HEK293 (cell line): ENCODE data around the gene PERCC1.

Experiments used
- CTCF ChIA-PET: fragments of 350-600 bp; formaldehyde crosslinking; extraction: SDS; loops from one replicate; lab custom pipeline; 2021; ENCODE audit warnings: antibody characterized with exemption; lab: Yijun Ruan, JAX
- POLR2A ChIA-PET: fragments of 300-600 bp; formaldehyde crosslinking; extraction: SDS; loops from one replicate; lab custom pipeline; 2020; ENCODE audit warnings: antibody characterized with exemption, inconsistent platforms; lab: Yijun Ruan, JAX
- H3K27ac ChIP-seq: fragments of 200-500 bp; sonication (Bioruptor generic); 2 replicates; pipeline ENCODE4 v1.5.1; 2014; ENCODE audit warnings: low read depth, low read length, control low read depth, inconsistent platforms; ENCODE audit errors: extremely low read depth
- H3K36me3 ChIP-seq, 2 experiments: fragments of 200-500 bp in 1 of 2; sonication (Bioruptor generic) in 1 of 2; 1 replicate in 1 of 2; 2 replicates in 1 of 2; pipeline ENCODE4 v1.5.1; 2014 to 2017; ENCODE audit warnings: inconsistent platforms in 2 of 2, low read length in 2 of 2; ENCODE audit not compliant: control insufficient read depth in 2 of 2, insufficient read depth in 1 of 2
- H3K4me1 ChIP-seq: fragments of 200-500 bp; sonication (Bioruptor generic); 2 replicates; pipeline ENCODE4 v1.5.1; 2014; ENCODE audit warnings: mild to moderate bottlenecking, low read length, inconsistent platforms; ENCODE audit not compliant: control insufficient read depth, insufficient read depth
- H3K4me3 ChIP-seq: 2 replicates; pipeline ENCODE4 v1.5.1; 2011; ENCODE audit warnings: low read depth, mild to moderate bottlenecking, control low read depth, low read length, moderate library complexity
- H3K9me3 ChIP-seq: fragments of 200-500 bp; sonication (Bioruptor generic); 2 replicates; pipeline ENCODE4 v1.5.1; 2014; ENCODE audit warnings: low read depth, low read length, inconsistent platforms; ENCODE audit not compliant: control insufficient read depth, insufficient read depth
- EGR2 ChIP-seq: fragments of 450-650 bp; formaldehyde crosslinking; IDR thresholded peaks from 2 replicates; pipeline ENCODE4 v1.5.1; 2016; ENCODE audit warnings: low read depth, missing biosample characterization, missing genetic modification characterization
- PRDM6 ChIP-seq: fragments of 450-650 bp; formaldehyde crosslinking; IDR thresholded peaks from 2 replicates; pipeline ENCODE4 v1.5.1; 2017; ENCODE audit warnings: missing biosample characterization, missing genetic modification characterization
- SETDB1 ChIP-seq: IDR thresholded peaks from one replicate; pipeline ENCODE4 v1.6.1; 2017; ENCODE audit warnings: mild to moderate bottlenecking, low read length, moderate library complexity, mixed read lengths; ENCODE audit not compliant: insufficient read length
- ZBTB17 ChIP-seq: fragments of 450-650 bp; formaldehyde crosslinking; IDR thresholded peaks from 2 replicates; pipeline ENCODE4 v1.5.1; 2016; ENCODE audit warnings: missing biosample characterization, missing genetic modification characterization
- ZBTB44 ChIP-seq: fragments of 450-650 bp; IDR thresholded peaks from 2 replicates; pipeline ENCODE4 v1.5.1; 2018; ENCODE audit warnings: missing biosample characterization, mild to moderate bottlenecking, missing genetic modification characterization
- ZBTB7A ChIP-seq: fragments of 450-650 bp; formaldehyde crosslinking; IDR thresholded peaks from 2 replicates; pipeline ENCODE4 v1.5.1; 2016; ENCODE audit warnings: low read depth, missing biosample characterization, missing genetic modification characterization
- ZBTB8A ChIP-seq: fragments of 450-650 bp; formaldehyde crosslinking; IDR thresholded peaks from 2 replicates; pipeline ENCODE4 v1.5.1; 2016; ENCODE audit warnings: missing biosample characterization, missing genetic modification characterization
- ZFHX2 ChIP-seq: fragments of 450-650 bp; formaldehyde crosslinking; conservative IDR thresholded peaks from 2 replicates; pipeline ENCODE4 v1.5.1; 2016; ENCODE audit warnings: missing biosample characterization, missing genetic modification characterization
- ZFP41 ChIP-seq: fragments of 450-650 bp; formaldehyde crosslinking; IDR thresholded peaks from 2 replicates; pipeline ENCODE4 v1.5.1; 2016; ENCODE audit warnings: missing biosample characterization, missing genetic modification characterization, borderline replicate concordance
- ZIC2 ChIP-seq: fragments of 450-650 bp; formaldehyde crosslinking; IDR thresholded peaks from 2 replicates; pipeline ENCODE4 v1.5.1; 2016; ENCODE audit warnings: missing biosample characterization, missing genetic modification characterization
- ZNF132 ChIP-seq: fragments of 450-650 bp; formaldehyde crosslinking; IDR thresholded peaks from 2 replicates; pipeline ENCODE4 v1.5.1; 2017; ENCODE audit warnings: missing biosample characterization, missing genetic modification characterization, borderline replicate concordance
- ZNF157 ChIP-seq: fragments of 450-650 bp; formaldehyde crosslinking; IDR thresholded peaks from 2 replicates; pipeline ENCODE4 v1.5.1; 2016; ENCODE audit warnings: missing biosample characterization, missing genetic modification characterization
- ZNF184 ChIP-seq: fragments of 450-650 bp; IDR thresholded peaks from 2 replicates; pipeline ENCODE4 v1.5.1; 2018; ENCODE audit warnings: missing biosample characterization, mild to moderate bottlenecking, missing genetic modification characterization
- ZNF341 ChIP-seq: fragments of 450-650 bp; formaldehyde crosslinking; IDR thresholded peaks from 2 replicates; pipeline ENCODE4; 2016; ENCODE audit warnings: low read depth, missing biosample characterization, missing genetic modification characterization
- ZNF48 ChIP-seq: fragments of 450-650 bp; formaldehyde crosslinking; IDR thresholded peaks from 2 replicates; pipeline ENCODE4 v1.5.1; 2016; ENCODE audit warnings: missing biosample characterization, missing genetic modification characterization
- ZNF529 ChIP-seq: fragments of 450-650 bp; formaldehyde crosslinking; IDR thresholded peaks from 2 replicates; pipeline ENCODE4 v1.5.1; 2017; ENCODE audit warnings: missing genetic modification characterization, missing biosample characterization; ENCODE audit not compliant: insufficient replicate concordance
- ZNF544 ChIP-seq: fragments of 450-650 bp; formaldehyde crosslinking; IDR thresholded peaks from 2 replicates; pipeline ENCODE4 v1.5.0; 2017; ENCODE audit warnings: missing biosample characterization, missing genetic modification characterization
- ZNF585B ChIP-seq: fragments of 450-650 bp; formaldehyde crosslinking; IDR thresholded peaks from 2 replicates; pipeline ENCODE4 v1.5.1; 2016; ENCODE audit warnings: missing biosample characterization, missing genetic modification characterization
- ZNF670 ChIP-seq: fragments of 450-650 bp; formaldehyde crosslinking; IDR thresholded peaks from 2 replicates; pipeline ENCODE4 v1.5.1; 2016; ENCODE audit warnings: missing biosample characterization, missing genetic modification characterization, low read depth
- ZNF707 ChIP-seq: fragments of 450-650 bp; formaldehyde crosslinking; IDR thresholded peaks from 2 replicates; pipeline ENCODE4 v1.5.1; 2016; ENCODE audit warnings: missing biosample characterization, missing genetic modification characterization
- ZNF777 ChIP-seq: fragments of 450-650 bp; formaldehyde crosslinking; IDR thresholded peaks from 2 replicates; pipeline ENCODE4 v1.5.1; 2017; ENCODE audit warnings: missing biosample characterization, missing genetic modification characterization, borderline replicate concordance
- ZSCAN18 ChIP-seq: fragments of 450-650 bp; formaldehyde crosslinking; IDR thresholded peaks from 2 replicates; pipeline ENCODE4 v1.5.1; 2016; ENCODE audit warnings: missing biosample characterization, missing genetic modification characterization

Gene PERCC1

GRCh38 chr16:1425616-1426370, 5.1 kb upstream of the PERCC1 start:
- ChIA-PET CTCF (interaction anchor here (0.7 to 1.1 kb wide), 2 partner anchors 12 to 582 kb away, joined by 3 to 4 read pairs; no protein-coding TSS in a partner anchor), POLR2A (interaction anchor here (0.7 kb wide), 1 partner anchor 72 kb away, joined by 4 read pairs; no protein-coding TSS in a partner anchor)
- H3K4me1 ChIP-seq, result no peaks in the 10 kb centered on the region; the same call in 1 of the 2 replicates

GRCh38 chr16:1426734-1427471, 4.0 kb upstream of the PERCC1 start:
- H3K4me1 ChIP-seq, result no peaks in the 10 kb centered on the region; the same call in 1 of the 2 replicates
- TF ChIP-seq ZBTB44 (no peak), ZBTB7A (tag by site-specific recombination) (no peak), EGR2 (tag by site-specific recombination) (peak; percentile 85), ZFP41 (tag by site-specific recombination) (no peak), ZBTB8A (tag by site-specific recombination) (peak; percentile 82), ZFHX2 (peak; percentile 87), ZSCAN18 (tag by site-specific recombination) (no peak)
- CTCF ChIA-PET, result interaction anchor here (0.6 kb wide), 2 partner anchors 57 to 63 kb away, joined by 3 to 5 read pairs; no protein-coding TSS in a partner anchor

More at GRCh38 chr16:1425616-1426370, 5.1 kb upstream of the PERCC1 start:
- no peak overlapping the region for H3K4me3 ChIP-seq
- no peak overlapping the region for H3K27ac ChIP-seq
- no peaks in the 10 kb centered on the region for H3K9me3 ChIP-seq
- no peak for TF ChIP-seq ZNF670 (tag by site-specific recombination)
- no peak for TF ChIP-seq ZNF341 (tag by site-specific recombination)
- no peak for TF ChIP-seq SETDB1
- no peak for TF ChIP-seq ZBTB17 (tag by site-specific recombination)
- TF ChIP-seq ZNF132 (tag by site-specific recombination), result no peak
- TF ChIP-seq ZNF48, result no peak
- no peak for TF ChIP-seq ZNF707
- TF ChIP-seq ZNF544 (tag by site-specific recombination), result no peak
- TF ChIP-seq ZNF184, result no peak
- no peak for TF ChIP-seq ZIC2
- TF ChIP-seq ZNF529 (tag by site-specific recombination), result no peak
- TF ChIP-seq ZNF157 (tag by site-specific recombination), result no peak
- TF ChIP-seq PRDM6 (tag by site-specific recombination), result no peak
- TF ChIP-seq ZNF585B (tag by site-specific recombination), result no peak
- TF ChIP-seq ZNF777 (tag by site-specific recombination), result no peak
- TF ChIP-seq, all 188 proteins: peak for 0
- no peaks in the 10 kb centered on the region for H3K36me3 ChIP-seq

More at GRCh38 chr16:1426734-1427471, 4.0 kb upstream of the PERCC1 start:
- Histone ChIP-seq H3K9me3 (no peaks in the 10 kb centered on the region), H3K27ac (no peak overlapping the region), H3K4me3 (no peak overlapping the region), H3K36me3 (no peaks in the 10 kb centered on the region)
- POLR2A ChIA-PET, result no interaction called here
